T-helper 2 cell (primary cell): ENCODE results near the gene TRAFD1.

Experiments
- DNase-seq, 5 experiments: peaks; one replicate each; pipeline versions ENCODE4 v3.0.0 to v3.0.0-alpha.2; 2012 to 2022

The TRAFD1 gene

DNA sequence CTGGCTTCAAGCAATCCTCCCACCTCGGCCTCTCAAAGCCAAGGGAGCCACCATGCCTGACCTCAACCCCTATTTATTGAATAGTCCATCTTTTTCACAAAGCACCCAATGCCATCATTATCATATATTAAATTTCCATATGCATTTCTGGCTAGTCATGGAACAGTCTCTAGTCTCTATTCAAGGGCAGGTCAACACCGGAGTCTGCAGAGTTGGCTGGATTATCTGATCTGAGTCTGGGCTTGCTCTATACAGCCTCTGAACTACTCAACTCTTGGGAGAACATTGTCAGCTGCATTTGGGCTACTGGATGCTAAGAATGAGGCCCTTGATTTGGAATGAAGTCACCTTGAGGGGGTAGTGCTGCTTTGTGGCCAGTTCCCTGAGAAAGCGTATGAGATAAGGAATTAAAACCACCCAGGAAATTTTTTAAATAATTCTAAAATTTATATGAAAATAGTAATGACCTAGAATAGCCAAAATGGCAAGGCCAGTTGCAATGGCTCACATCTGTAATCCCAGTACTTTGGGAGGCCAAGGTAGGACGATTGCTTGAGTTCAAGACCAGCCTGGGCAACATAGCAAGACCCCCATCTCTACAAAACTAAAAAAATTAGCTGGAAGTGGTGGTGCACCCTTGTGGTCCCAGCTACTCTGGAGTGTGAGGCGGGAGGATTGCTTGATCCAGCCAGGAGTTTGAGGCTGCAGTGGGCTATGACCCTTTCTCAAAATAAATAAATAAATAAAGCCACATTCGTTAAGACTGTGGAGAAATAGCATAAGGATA, 9.9 kb upstream of the TRAFD1 start:
- no peak for DNase-seq

DNA sequence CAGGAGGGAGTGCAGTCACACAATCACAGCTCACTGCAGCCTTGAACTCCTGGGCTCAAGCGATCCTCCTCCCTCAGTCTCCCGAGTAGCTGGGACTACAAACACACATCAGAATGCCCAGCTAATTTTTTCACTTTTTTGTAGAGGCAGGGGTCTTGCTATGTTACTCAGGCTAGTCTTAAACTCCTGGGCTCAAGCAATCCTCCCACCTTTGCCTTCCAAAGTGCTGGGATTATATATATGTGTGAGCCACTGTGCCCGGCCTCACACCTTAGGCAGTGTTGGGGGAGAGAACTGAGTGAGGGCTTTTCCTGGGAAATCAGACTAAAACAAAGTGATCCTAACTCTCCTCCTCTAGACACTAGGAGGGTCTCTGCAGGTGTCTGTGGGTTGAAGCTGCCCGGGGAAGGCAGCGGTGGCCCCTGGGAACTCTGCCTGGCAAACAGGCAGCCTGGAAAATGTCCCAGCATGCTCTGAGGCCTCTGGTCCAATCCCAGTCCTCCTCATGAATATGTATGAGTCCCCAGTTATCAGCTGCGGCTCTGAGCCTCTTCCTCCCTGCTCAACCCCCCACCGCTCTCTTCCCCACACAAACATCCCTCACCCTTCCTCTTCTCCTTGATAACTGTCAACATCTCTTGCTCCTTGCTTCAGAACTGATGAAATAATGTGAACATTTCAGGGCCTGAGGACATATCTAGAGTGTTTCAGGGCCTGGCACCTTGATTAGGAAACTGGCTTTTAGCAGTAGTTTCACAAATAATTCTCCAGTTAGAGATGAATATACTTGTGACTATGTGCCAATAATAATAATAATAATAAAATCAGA, 8.9 kb upstream of the TRAFD1 start:
- peak in 1 of 5 experiments; percentile 48 for DNase-seq

DNA sequence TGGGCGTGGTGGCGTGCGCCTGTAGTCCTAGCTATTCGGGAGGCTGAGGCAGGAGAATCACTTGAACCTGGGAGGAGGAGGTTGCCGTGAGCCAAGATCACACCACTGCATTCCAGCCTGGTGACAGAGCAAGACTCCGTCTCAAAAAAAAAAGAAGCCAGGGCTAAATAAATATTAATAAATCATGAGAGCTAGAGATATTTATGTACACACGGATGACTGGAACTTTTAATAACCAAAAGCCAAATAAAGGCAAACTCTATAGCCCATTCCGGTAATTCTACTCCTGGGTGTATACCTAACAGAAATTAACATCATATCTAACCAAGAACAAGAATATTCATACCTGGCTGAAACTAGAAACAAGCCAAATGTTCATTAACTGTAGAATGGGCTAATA, 7.7 kb upstream of the TRAFD1 start:
- no peak for DNase-seq

DNA sequence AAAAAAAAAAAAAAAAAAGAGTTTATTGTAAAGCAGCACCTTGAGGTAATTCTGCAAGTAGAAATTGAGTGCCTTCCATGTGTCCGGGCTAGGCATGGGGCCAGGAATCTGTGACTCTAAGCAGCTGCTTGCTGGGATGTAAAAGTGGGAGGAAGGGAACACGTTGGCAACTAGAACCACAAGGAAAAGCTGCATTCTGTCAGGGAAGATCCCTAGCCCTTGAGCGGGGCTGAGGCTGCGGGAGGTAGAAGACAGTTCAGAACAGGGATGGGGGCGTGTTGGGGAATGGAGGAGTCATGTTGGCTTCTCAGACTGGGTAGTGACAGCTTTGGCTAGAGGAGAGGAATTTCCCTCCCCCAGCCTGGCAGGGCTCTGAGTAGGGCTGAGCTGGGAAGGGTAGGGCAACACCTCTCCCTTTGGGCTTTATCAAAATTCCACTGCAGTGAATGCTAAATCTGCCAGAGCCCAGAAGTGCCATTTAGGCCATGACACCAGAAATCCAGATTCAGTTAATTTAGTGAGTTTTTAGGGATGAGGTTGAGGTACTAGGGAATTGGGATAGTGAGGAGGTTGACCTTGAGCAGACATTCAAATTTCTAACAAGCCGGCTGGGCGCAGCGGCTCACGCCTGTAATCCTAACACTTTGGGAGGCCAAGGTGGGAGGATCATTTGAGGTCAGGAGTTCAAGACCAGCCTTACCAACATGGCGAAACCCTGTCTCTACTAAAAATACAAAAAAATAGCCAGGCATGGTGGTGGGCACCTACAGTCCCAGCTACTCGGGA, 3.4 kb upstream of the TRAFD1 start:
- no peak for DNase-seq

DNA sequence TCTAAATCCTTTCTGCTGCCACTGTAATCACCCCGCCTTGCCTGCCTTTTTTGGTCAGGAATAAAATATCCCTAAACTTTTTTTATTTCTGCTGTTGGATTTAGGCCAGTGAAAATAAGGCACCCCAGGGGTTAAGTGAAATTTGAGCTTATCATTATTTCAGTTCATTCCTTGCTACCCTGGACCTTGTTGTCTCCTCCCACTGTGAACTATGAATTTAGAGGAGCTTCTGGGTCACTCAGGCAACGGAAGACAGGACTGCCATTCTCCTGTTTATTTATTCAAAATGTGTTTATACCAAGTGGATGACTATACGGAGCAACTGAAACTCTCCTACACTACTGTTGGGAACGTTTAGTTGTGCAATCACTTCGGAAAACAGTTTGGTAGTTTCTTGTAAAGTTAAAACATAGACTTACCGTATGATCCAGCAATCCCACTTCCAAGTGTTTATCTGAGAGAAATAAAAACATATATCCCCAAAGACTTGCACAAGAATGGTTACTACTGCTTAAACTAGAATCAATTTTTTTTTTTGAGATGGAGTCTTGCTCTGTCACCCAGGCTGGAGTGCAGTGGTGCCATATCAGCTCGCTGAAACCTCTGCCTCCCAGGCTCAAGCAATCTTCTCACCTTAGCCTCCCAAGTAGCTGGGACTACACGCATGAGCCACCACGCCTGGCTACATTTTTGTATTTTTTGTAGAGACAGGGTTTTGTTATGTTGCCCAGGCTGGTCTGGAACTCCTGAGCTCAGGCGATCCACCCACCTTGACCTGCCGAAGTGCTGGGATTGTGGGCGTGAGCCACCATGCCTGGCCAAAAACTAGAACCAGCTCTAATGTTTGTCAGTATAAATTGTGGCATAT, 2.3 kb upstream of the TRAFD1 start:
- DNase-seq, result no peak

DNA sequence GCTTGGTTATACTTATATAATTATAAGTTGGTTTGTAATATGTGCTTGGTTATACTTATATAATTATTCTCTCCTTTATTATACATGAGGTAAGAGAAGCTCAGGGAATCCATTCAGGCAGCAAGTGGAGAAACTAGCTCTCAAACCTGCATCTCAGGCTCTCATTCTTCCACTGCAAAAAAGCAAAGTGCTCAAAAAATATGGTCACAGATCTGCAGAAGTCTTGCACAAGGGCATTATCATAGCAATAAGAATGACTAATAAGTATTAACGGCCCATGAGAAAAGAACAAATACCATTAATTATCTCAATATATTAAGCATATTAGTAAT, 476 bp upstream of the TRAFD1 start:
- DNase-seq, result no peak

DNA sequence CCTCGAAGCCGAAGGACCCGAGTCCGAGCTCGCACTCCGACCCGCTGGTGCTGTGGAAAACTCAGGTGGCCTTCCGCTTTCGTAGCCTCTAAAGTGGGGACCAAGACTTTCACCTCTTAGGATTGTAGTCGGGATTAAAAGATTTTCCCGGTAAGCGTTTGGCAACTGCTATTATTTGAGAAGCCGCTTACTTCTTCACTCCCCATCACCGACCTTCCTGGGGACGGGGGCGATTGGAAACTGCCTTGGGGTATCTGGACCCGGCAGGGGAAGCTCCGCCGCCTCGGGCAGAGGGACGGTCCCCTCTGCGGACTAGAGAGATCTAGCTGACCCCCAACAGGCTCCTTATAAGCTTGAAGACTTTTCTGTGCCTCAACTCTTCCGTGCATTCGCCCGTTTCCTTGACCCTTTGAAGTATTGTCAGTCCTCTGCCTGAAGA, 659 bp downstream of the TRAFD1 start:
- no peak for DNase-seq

DNA sequence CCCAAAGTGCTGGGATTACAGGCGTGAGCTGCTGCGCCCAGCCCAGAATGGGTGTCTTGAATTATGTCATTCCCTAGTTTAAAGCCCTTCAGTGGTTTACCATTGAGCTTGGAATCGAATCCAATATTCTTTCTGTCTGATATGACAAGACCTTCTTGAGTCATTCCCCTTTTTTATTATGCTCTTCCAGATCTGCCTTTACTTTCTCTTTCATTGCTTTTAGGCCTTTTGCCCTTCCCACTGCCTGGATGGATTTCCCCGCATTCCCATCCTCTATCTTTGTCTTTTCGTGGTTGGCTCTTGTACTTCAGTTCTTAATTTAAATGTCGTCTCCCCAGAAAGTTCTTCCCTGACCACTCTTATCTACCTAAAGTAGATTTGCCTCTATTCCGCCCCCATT, 1.6 kb downstream of the TRAFD1 start:
- DNase-seq, result no peak

DNA sequence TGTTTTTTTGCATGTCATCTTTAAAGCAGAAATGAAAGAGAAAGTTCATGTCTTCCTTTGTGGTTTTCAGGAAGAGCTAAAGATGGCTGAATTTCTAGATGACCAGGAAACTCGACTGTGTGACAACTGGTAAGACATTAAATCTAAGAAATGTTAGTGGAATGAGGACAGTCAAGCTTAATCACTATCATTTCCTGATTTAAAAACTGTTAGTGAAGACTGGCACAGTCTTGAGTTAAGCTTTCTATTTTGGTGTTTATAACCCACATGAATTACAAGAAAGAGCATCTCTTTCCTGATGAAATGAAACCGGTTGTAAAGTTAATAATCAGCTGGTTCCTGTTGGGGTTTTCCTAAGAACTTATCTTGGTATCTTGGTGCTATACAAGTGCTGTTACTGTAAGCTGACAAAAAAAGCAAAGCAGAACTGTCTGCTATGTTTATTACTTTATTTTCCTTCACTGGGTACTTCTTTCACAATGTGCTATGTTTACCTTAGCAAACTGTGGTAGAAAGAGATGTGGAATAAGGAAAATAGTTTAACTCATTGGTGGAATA, 5.2 kb downstream of the TRAFD1 start:
- DNase-seq, result peak in 2 of 5 experiments; percentile 58 to 91

DNA sequence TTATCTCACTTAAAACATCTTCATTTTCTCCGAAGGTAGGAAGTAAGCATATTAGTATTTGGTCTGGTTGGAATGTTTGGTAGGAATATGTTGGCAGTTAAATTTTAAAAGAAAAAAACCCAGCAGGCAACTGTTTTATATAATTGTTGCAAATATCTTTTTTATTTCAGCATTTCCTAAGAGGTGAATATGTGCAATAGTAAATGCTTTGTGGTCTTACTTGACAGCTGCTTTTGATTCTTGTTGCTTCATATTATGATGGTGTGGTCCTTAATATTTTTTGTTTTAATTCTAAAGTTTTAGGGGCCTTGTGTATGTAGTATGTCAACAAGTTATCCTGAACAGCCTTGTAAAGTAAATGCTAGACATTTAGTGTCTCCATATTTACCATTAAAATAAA, 6.3 kb downstream of the TRAFD1 start:
- DNase-seq, result no peak

DNA sequence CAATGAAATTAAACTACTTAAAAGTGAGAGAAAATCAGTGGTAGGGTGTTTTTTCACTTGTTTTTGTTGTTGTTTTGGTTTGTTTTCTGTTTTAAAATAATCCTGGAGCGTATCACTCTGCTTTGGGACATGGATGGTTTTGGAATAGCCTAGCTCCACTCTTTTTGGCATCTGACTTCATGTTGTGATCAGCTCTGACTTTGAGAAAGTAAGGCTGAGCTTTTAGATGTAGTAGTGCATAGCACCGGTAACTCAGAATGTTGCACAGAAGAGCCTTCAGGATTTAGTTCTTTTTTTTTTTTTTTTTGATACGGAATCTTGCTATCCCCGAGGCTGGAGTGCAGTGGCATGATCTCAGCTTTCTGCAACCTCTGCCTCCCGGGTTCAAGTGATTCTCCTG, 8.1 kb downstream of the TRAFD1 start:
- DNase-seq, result no peak

DNA sequence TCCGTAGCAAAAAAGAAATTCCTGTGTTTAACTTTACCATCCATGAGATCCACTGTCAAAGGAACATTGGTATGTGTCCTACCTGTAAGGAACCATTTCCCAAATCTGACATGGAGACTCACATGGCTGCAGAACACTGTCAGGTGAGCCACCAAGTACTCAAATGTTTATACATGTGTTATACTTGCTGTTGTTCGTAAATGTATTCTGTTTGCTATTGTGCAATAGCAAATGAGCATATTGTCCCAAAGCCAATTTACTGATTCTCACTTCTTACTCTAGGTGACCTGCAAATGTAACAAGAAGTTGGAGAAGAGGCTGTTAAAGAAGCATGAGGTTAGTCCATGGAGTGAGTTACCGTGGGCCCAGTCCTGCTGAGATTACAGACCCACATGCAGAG, 9.4 kb downstream of the TRAFD1 start:
- no peak for DNase-seq

DNA sequence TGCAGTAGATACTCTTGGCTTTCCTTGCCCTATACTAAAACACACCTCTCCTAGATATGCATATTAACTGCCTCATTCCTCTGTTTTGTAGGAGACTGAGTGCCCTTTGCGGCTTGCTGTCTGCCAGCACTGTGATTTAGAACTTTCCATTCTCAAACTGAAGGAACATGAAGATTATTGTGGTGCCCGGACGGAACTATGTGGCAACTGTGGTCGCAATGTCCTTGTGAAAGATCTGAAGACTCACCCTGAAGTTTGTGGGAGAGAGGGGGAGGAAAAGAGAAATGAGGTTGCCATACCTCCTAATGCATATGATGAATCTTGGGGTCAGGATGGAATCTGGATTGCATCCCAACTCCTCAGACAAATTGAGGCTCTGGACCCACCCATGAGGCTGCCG, 15.4 kb downstream of the TRAFD1 start:
- no peak for DNase-seq

DNA sequence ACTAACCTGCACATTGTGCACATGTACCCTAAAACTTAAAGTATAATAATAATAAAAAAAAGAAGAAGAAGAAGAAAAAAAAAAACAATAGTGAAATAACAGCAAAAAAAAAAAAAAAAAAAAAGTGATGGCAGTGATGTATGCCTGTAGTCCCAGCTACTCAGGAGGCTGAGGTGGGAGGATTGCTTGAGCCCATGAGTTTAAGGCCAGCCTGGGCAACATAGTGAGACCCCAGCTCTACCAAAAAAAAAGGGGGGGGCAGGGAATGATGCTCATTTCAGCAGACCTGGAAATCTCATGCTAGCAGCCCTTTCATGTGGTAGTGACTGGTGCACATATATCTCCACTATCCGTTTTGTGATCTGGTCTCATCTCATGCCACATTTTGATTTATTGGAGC, 20.8 kb downstream of the TRAFD1 start:
- no peak for DNase-seq

DNA sequence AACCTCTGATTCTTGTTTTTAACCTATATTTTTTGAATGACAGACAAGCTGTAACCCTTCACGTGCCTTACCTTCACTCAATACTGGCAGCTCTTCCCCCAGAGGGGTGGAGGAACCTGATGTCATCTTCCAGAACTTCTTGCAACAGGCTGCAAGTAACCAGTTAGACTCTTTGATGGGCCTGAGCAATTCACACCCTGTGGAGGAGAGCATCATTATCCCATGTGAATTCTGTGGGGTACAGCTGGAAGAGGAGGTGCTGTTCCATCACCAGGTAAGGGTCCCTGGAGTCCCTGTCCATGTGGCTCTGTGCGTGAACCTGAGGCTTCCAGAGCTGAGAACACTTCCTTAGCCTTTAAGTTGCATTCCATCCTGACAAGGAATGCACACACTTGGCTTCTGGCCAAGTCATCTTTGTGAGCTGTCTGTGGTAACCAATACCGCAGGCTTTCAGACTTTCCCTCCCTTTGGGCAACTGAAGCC, 22.7 kb downstream of the TRAFD1 start:
- DNase-seq, result no peak

DNA sequence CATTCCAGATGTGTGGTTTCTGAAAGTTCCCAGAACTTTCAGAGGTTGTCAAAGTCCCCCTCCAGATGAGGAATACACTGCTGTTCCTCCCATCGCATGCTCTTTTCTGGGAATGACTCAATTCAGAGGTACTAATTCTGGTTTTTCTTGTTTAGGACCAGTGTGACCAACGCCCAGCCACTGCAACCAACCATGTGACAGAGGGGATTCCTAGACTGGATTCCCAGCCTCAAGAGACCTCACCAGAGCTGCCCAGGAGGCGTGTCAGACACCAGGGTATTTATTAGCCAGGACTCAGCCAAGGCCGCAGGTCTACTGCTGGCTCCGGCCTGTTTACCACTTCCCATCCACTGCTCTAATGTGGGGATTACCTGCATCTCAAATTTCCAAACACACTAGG, 24.2 kb downstream of the TRAFD1 start:
- DNase-seq, result no peak

DNA sequence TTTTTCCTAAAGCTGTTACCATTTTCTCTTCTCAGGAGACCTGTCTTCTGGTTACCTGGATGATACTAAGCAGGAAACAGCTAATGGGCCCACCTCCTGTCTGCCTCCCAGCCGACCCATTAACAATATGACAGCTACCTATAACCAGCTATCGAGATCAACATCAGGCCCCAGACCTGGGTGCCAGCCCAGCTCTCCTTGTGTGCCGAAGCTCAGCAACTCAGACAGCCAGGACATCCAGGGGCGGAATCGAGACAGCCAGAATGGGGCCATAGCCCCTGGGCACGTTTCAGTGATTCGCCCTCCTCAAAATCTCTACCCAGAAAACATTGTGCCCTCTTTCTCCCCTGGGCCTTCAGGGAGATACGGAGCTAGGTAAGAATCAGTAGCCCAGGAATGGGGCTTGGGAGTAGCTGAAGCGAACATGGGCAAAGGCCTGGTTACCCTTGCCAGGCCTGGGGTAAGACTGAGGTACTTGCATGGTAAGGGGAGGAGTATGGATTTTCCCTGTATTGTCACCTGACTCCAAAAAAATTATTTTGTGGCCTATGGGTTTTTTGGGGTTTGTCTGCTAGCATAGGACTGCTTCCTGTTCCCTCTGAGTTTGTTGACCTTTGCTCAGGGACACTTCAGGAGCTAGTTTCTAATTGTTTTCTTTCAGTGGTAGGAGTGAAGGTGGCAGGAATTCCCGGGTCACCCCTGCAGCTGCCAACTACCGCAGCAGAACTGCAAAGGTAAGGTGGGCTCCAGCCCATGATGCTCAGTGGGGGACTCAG, 26.6 kb downstream of the TRAFD1 start:
- DNase-seq, result no peak

DNA sequence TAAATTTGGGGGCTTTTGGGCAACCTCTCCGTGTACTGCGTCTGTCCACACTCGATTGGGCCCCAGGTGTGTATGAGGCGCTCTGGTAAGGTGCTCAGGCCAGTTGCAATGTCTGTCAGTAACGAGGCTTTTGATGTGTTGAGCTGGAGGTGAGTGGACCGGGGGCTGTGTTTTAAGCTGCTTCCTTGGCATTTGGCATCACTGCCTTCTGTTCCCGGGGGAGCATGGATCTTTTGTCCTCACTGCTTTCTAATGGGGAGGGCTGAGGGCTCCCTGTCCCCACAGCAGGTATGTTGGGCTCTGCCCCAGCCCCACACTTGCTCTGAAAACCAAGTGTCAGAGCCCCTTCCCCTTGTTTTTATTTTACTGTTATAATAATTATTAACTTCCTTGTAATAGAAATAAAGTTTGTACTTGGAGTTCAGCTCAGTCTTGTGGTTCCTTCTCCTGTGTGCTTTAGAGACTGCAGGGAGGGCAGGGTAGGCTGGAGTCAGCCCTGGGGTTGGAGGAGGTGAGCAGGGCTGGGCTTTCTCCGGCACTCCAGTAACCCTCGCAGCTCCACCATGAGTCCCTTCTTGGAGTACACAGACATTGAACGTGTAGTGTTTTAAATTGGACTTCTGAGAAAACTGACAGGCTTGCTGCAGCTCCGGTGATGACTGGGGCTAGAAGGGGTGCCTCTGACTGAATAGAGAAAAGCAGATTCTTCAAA, 28.0 kb downstream of the TRAFD1 start:
- DNase-seq, result no peak

DNA sequence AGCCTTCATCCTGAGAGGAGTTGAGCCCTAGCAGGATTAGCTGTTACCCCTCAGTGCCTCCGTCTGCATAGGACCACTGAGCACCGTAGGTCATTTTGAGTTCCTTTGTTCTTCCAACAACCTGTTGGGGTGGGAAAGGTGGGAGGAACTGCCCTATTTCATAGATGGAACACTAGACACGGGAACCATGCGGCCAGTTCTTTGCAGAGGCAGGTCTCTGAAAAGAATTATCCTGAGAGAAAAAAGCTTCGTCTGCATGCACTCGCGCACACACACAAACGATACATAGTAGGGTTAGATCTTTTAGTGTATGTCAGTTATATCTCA, 28.5 kb downstream of the TRAFD1 start:
- no peak for DNase-seq

DNA sequence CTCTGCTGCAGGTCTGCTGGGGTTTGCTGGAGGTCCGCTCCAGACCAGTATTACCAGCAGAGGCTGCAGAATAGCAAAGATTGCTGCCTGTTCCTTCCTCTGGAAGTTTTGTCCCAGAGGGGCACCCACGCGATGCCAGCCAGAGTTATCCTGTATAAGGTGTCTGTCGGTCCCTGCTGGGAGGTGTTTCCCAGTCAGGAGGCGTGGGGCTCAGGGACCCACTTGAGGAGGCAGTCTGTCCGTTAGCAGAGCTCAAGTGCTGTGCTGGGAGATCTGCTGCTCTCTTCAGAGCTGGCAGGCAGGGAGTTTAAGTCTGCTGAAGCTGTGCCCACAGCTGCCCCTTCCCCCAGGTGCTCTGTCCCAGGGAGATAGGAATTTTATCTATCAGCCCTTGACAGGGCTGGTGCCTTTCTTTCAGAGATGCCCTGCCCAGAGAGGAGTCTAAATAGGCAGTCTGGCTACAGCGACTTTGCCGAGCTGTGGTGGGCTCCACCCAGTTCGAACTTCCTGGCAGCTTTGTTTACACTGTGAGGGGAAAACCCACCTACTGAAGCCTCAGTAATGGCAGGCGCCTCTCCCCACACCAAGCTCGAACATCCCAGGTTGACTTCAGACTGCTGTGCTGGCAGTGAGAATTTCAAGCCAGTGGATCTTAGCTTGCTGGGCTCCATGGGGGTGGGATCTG, 33.2 kb downstream of the TRAFD1 start:
- DNase-seq, result peak in 2 of 5 experiments; percentile 27 to 63
